Panc1 (cell line): ENCODE measurements around the gene CCDC195. TPM values are rescaled to one million over a fixed set of nuclear protein-coding genes. Genes with fewer than 3 reads are reported as not detected.

Experiments used
- ATAC-seq: fragments of 200-7000 bp; cut with Tn5 transposase; 2 replicates; pipeline ENCODE4 v1.9.1; 2020; ENCODE audit warnings: mild to moderate bottlenecking, moderate library complexity
- BruUV-seq: library from RNA; stranded (reverse); fragments of 400-500 nt; replicated peaks from 2 replicates; lab custom pipeline; 2021; lab: Mats Ljungman, UMichigan
- CTCF ChIA-PET: fragments of 300-600 bp; sonication (Branson Sonifier 250); formaldehyde crosslinking; loops from one replicate; lab custom pipeline; 2022; ENCODE audit warnings: antibody characterized with exemption; lab: Charles Lee
- POLR2A ChIA-PET: fragments of 300-600 bp; sonication (Branson Sonifier 250); formaldehyde crosslinking; loops from one replicate; lab custom pipeline; 2022; ENCODE audit warnings: antibody characterized with exemption; lab: Charles Lee
- DNase-seq: peaks from one replicate; pipeline ENCODE4 v3.0.0-alpha.2; 2010; ENCODE audit warnings: low read depth, low spot score
- H3K27ac ChIP-seq: 2 replicates; pipeline ENCODE4 v1.5.1; 2011; ENCODE audit warnings: mild to moderate bottlenecking, low read length, inconsistent platforms
- H3K27me3 ChIP-seq: fragments of 200-500 bp; sonication (Bioruptor generic); 2 replicates; pipeline ENCODE4 v1.6.0; 2014; ENCODE audit warnings: low read length, inconsistent platforms; ENCODE audit not compliant: control insufficient read depth, insufficient read depth
- H3K36me3 ChIP-seq: fragments of 200-500 bp; sonication (Bioruptor generic); 2 replicates; pipeline ENCODE4 v1.5.1; 2014; ENCODE audit warnings: inconsistent platforms, mild to moderate bottlenecking, low read length, moderate library complexity; ENCODE audit not compliant: control insufficient read depth, insufficient read depth
- H3K4me1 ChIP-seq: 2 replicates; pipeline ENCODE4 v1.5.1; 2011; ENCODE audit warnings: inconsistent platforms, mild to moderate bottlenecking, low read length, moderate library complexity; ENCODE audit not compliant: control insufficient read depth, insufficient read depth
- H3K4me3 ChIP-seq, 2 experiments: 2 replicates each; pipeline ENCODE4 v1.5.1; 2011 to 2012; ENCODE audit warnings: low read depth in 2 of 2, low read length in 2 of 2, mild to moderate bottlenecking in 2 of 2, inconsistent platforms in 1 of 2, moderate library complexity in 1 of 2
- H3K9me3 ChIP-seq: fragments of 200-500 bp; sonication (Bioruptor generic); 2 replicates; pipeline ENCODE4 v1.5.1; 2014; ENCODE audit warnings: low read depth, mild to moderate bottlenecking, inconsistent platforms, low read length, moderate library complexity; ENCODE audit not compliant: control insufficient read depth, insufficient read depth
- CTCF ChIP-seq: fragments of 450-650 bp; IDR thresholded peaks from 2 replicates; pipeline ENCODE4 v1.5.1; 2017; ENCODE audit warnings: mild to moderate bottlenecking
- POLR2AphosphoS5 ChIP-seq: IDR thresholded peaks from 2 replicates; pipeline ENCODE4 v1.6.1; 2012; ENCODE audit warnings: mild to moderate bottlenecking, low read depth, low read length, moderate library complexity
- REST ChIP-seq, 2 experiments: IDR thresholded peaks; 2 replicates each; pipeline ENCODE4 v1.6.1; 2011 to 2012; ENCODE audit warnings: low read depth in 2 of 2, control low read depth in 1 of 2, low read length in 1 of 2, mild to moderate bottlenecking in 1 of 2, moderate library complexity in 1 of 2; ENCODE audit not compliant: insufficient read depth in 1 of 2
- SIN3A ChIP-seq: IDR thresholded peaks from 2 replicates; pipeline ENCODE4 v1.6.1; 2012; ENCODE audit warnings: low read depth, mild to moderate bottlenecking, low read length, moderate library complexity, borderline replicate concordance; ENCODE audit not compliant: insufficient read depth
- TCF7L2 ChIP-seq: IDR thresholded peaks from 2 replicates; pipeline ENCODE4 v1.6.1; 2011; ENCODE audit warnings: mild to moderate bottlenecking, low read depth, low read length, inconsistent platforms
- in situ Hi-C: cut with HindIII; loops from 2 replicates; pipeline ENCODE4 v1.10.0; 2016; ENCODE audit warnings: low sequenced_read_pairs, low pct_unique_long_range_greater_than_20kb
- intact Hi-C: fragments of 100-400 bp; cut with micrococcal nuclease; formaldehyde crosslinking; loops from one replicate; pipeline ENCODE4 v1.10.0; 2022; ENCODE audit not compliant: unreplicated experiment
- total RNA-seq: library from RNA; stranded (reverse); gene quantifications from one replicate; pipeline ENCODE4 v1.2.1, GENCODE V29; 2021; ENCODE audit not compliant: unreplicated experiment

CCDC195 gene
- total RNA-seq, 1 experiment from 2014 or later: not detected

GRCh38 chr2:224723586-224724217, 7.5 kb upstream of the CCDC195 start:
- Histone ChIP-seq H3K9me3 (no peaks in the 10 kb centered on the region), H3K36me3 (no peaks in the 10 kb centered on the region), H3K4me1 (no peaks in the 10 kb centered on the region), H3K4me3 (no peak overlapping the region), H3K27ac (no peak overlapping the region), H3K27me3 (no peaks in the 10 kb centered on the region)
- TF ChIP-seq REST (IDR thresholded peaks at IDR 0.05; ENCODE audit: insufficient read depth in 1 of 2, low read depth in 2 of 2, low read length in 1 of 2) (no peak), SIN3A (no peak), TCF7L2 (no peak), POLR2AphosphoS5 (no peak), CTCF (no peak)
- DNase-seq (no peak), ATAC-seq (no peak)
- CTCF ChIA-PET: no interaction called here
- in situ Hi-C loops: no loop called here
- BruUV-seq: no TSS peak
- POLR2A ChIA-PET: no interaction called here
- intact Hi-C loops: no loop called here

- CTCF ChIA-PET: no interaction called here
- no TSS peak for BruUV-seq
- Histone ChIP-seq H3K9me3 (no peaks in the 10 kb centered on the region), H3K4me3 (no peak overlapping the region), H3K4me1 (no peaks in the 10 kb centered on the region), H3K36me3 (no peaks in the 10 kb centered on the region), H3K27ac (no peak overlapping the region), H3K27me3 (no peaks in the 10 kb centered on the region)
- intact Hi-C loops: no loop called here
- in situ Hi-C loops: no loop called here
- POLR2A ChIA-PET: no interaction called here
- ATAC-seq (no peak), DNase-seq (no peak)
- TF ChIP-seq REST (IDR thresholded peaks at IDR 0.05; ENCODE audit: insufficient read depth in 1 of 2, low read depth in 2 of 2, low read length in 1 of 2) (no peak), CTCF (no peak), TCF7L2 (no peak), POLR2AphosphoS5 (no peak), SIN3A (no peak)
Measured at GRCh38 chr2:224722770-224723169, 6.6 kb upstream of the CCDC195 start.
